CD14-positive monocyte (primary cell): ENCODE measurements around the gene WDFY4. TPM values are rescaled to one million over a fixed set of nuclear protein-coding genes. Genes with fewer than 3 reads are reported as not detected.
A peak's percentile ranks its signal among the peaks of the same experiment; 100 is the strongest.

ENCODE experiments used
- DNase-seq, 3 donors: peaks; one replicate each; pipeline ENCODE4 v3.0.0-alpha.2; 2011 to 2022
- H2AFZ ChIP-seq: 2 replicates; pipeline ENCODE4 v1.6.0; 2012; ENCODE audit warnings: mild to moderate bottlenecking, low read depth, low read length, inconsistent platforms; ENCODE audit not compliant: insufficient read depth, poor library complexity, severe bottlenecking
- H3K27ac ChIP-seq, 2 donors: 1 replicate in 1 of 2; 2 replicates in 1 of 2; pipeline ENCODE4 v1.5.1; 2012 to 2013; ENCODE audit warnings: low read length in 2 of 2, control low read depth in 1 of 2, inconsistent platforms in 1 of 2, low read depth in 1 of 2, mild to moderate bottlenecking in 1 of 2
- H3K27me3 ChIP-seq, 2 donors: one replicate each; pipeline versions ENCODE4 v1.6.0 to v1.6.1; 2011 to 2013; ENCODE audit warnings: low read length in 2 of 2; ENCODE audit not compliant: control insufficient read depth in 2 of 2, insufficient read depth in 2 of 2
- H3K36me3 ChIP-seq, 2 donors: replicated peaks in 1 of 2; 1 replicate in 1 of 2; 2 replicates in 1 of 2; pipeline versions ENCODE4 v1.5.1 to v1.6.1; 2012 to 2013; ENCODE audit warnings: low read length in 2 of 2, control low read depth in 1 of 2, inconsistent platforms in 1 of 2, mild to moderate bottlenecking in 1 of 2; ENCODE audit not compliant: insufficient read depth in 2 of 2, control insufficient read depth in 1 of 2
- H3K4me1 ChIP-seq, 2 donors: 1 replicate in 1 of 2; 2 replicates in 1 of 2; pipeline versions ENCODE4 v1.5.1 to v1.6.1; 2012 to 2013; ENCODE audit warnings: low read length in 2 of 2, control low read depth in 1 of 2, inconsistent platforms in 1 of 2, mild to moderate bottlenecking in 1 of 2, moderate library complexity in 1 of 2; ENCODE audit not compliant: insufficient read depth in 2 of 2, control insufficient read depth in 1 of 2
- H3K4me2 ChIP-seq: replicated peaks from 2 replicates; pipeline ENCODE3; 2012; ENCODE audit warnings: low read length, moderate library complexity, mild to moderate bottlenecking; ENCODE audit not compliant: poor library complexity, severe bottlenecking; ENCODE audit errors: extremely low read depth
- H3K4me3 ChIP-seq, 3 experiments: fragments of 200-600 bp in 1 of 3; sonication (generic) in 1 of 3; replicated peaks in 1 of 3; 1 replicate in 2 of 3; 2 replicates in 1 of 3; pipeline ENCODE4 v1.5.1; 2011 to 2013; ENCODE audit warnings: low read length in 3 of 3, mild to moderate bottlenecking in 3 of 3, control low read depth in 2 of 3, low read depth in 2 of 3, inconsistent platforms in 1 of 3, moderate library complexity in 1 of 3
- H3K79me2 ChIP-seq: 2 replicates; pipeline ENCODE4 v1.6.0; 2012; ENCODE audit warnings: mild to moderate bottlenecking, control low read depth, inconsistent platforms, low read length, moderate library complexity; ENCODE audit not compliant: insufficient read depth
- H3K9ac ChIP-seq: 2 replicates; pipeline ENCODE4 v1.6.0; 2017; ENCODE audit warnings: low read length, mild to moderate bottlenecking; ENCODE audit not compliant: insufficient read depth, poor library complexity, severe bottlenecking
- H3K9me3 ChIP-seq, 2 donors: replicated peaks in 1 of 2; 1 replicate in 1 of 2; 2 replicates in 1 of 2; pipeline versions ENCODE4 v1.5.1 to v1.6.1; 2012 to 2013; ENCODE audit warnings: low read length in 2 of 2, control low read depth in 1 of 2; ENCODE audit not compliant: control insufficient read depth in 1 of 2, insufficient read depth in 1 of 2
- H4K20me1 ChIP-seq: 2 replicates; pipeline ENCODE4 v1.6.0; 2012; ENCODE audit warnings: mild to moderate bottlenecking, low read length, control low read depth, moderate library complexity; ENCODE audit not compliant: insufficient read depth
- H3K27ac Mint-ChIP-seq, 7 donors: one replicate each; pipeline ENCODE4 v1.8.0; 2020; ENCODE audit warnings: mild to moderate bottlenecking in 7 of 7, mixed read lengths in 7 of 7, moderate library complexity in 6 of 7, inconsistent platforms in 2 of 7
- H3K27me3 Mint-ChIP-seq, 3 donors: one replicate each; pipeline ENCODE4 v1.8.0; 2021 to 2022; ENCODE audit warnings: low read depth in 3 of 3, mild to moderate bottlenecking in 3 of 3, mixed read lengths in 3 of 3, moderate library complexity in 3 of 3, inconsistent platforms in 1 of 3
- H3K36me3 Mint-ChIP-seq, 2 donors: one replicate each; pipeline ENCODE4 v1.8.0; 2020; ENCODE audit warnings: mixed read lengths in 2 of 2, inconsistent platforms in 1 of 2, mild to moderate bottlenecking in 1 of 2
- H3K4me1 Mint-ChIP-seq: one replicate; pipeline ENCODE4 v1.8.0; 2020; ENCODE audit warnings: mild to moderate bottlenecking, mixed read lengths
- H3K4me3 Mint-ChIP-seq, 2 donors: one replicate each; pipeline ENCODE4 v1.8.0; 2020; ENCODE audit warnings: mild to moderate bottlenecking in 2 of 2, mixed read lengths in 2 of 2, moderate library complexity in 1 of 2
- H3K9me3 Mint-ChIP-seq, 7 donors: one replicate each; pipeline ENCODE4 v1.8.0; 2020 to 2022; ENCODE audit warnings: mixed read lengths in 7 of 7, mild to moderate bottlenecking in 6 of 7, moderate library complexity in 6 of 7, inconsistent platforms in 2 of 7
- WGBS: methylation state at CpG from one replicate; pipeline ENCODE4 v1.1.5; 2013; ENCODE audit warnings: missing lambda C conversion rate; ENCODE audit not compliant: insufficient coverage; 5-methylcytosine and 5-hydroxymethylcytosine counted together
- intact Hi-C, 2 donors: fragments of 100-400 bp; cut with micrococcal nuclease; formaldehyde crosslinking; loops; one replicate each; pipeline versions ENCODE4 v1.15.0 to v1.15.1; 2023
- polyA plus RNA-seq, 3 donors: library from polyadenylated mRNA; depleted of rRNA in 1 of 3; unstranded in 2 of 3; stranded (reverse) in 1 of 3; fragments of 300-500 nt in 2 of 3; fragments of >200 nt in 1 of 3; fragmentation: Illumina TruSeq in 2 of 3; gene quantifications; 1 replicate in 2 of 3; 2 replicates in 1 of 3; pipeline ENCODE4 v1.2.3, GENCODE V29; 2012 to 2021
- TF ChIP-seq, protein P1 (sequence below): fragments of 200-600 bp; IDR thresholded peaks from one replicate; pipeline ENCODE4 v1.8.0; 2022; ENCODE audit warnings: antibody characterized with exemption, mild to moderate bottlenecking

WDFY4 gene
- polyA plus RNA-seq, 3 donors, result 7.5 to 36.1 (median 9.8) TPM

GRCh38 chr10:48652344-48652743, 32.3 kb upstream of the WDFY4 start:
- no peaks in the 10 kb centered on the region for H3K36me3 ChIP-seq
- H3K79me2 ChIP-seq, result no peaks in the 10 kb centered on the region
- peaks cover 36 to 38% of the 10 kb centered on the region in 2 donors for H3K4me1 ChIP-seq
- intact Hi-C loops, result loop anchor here (10.0 kb wide), 2 partner anchors 48 to 288 kb away; partner anchors contain the start of gene ARHGAP22 (in 1 of the 2)
- WGBS, result no CpG with 5 or more reads among the region's 4 CpGs
- H3K4me1 Mint-ChIP-seq, result peaks cover 29% of the 10 kb centered on the region
- H2AFZ ChIP-seq, result no peak overlapping the region
- no peaks in the 10 kb centered on the region for H3K36me3 Mint-ChIP-seq
- peak in 2 of 3 donors; percentile 45 to 68 for DNase-seq
- peaks cover 19 to 38% (median 26%) of the 10 kb centered on the region in 3 donors for H3K27me3 Mint-ChIP-seq
- H3K27ac ChIP-seq, result no peak overlapping the region
- no peaks in the 10 kb centered on the region for H4K20me1 ChIP-seq
- H3K4me3 Mint-ChIP-seq, result no peak overlapping the region
- no peak overlapping the region for H3K4me2 ChIP-seq
- no peak overlapping the region for H3K9ac ChIP-seq
- TF ChIP-seq, protein P1, sequence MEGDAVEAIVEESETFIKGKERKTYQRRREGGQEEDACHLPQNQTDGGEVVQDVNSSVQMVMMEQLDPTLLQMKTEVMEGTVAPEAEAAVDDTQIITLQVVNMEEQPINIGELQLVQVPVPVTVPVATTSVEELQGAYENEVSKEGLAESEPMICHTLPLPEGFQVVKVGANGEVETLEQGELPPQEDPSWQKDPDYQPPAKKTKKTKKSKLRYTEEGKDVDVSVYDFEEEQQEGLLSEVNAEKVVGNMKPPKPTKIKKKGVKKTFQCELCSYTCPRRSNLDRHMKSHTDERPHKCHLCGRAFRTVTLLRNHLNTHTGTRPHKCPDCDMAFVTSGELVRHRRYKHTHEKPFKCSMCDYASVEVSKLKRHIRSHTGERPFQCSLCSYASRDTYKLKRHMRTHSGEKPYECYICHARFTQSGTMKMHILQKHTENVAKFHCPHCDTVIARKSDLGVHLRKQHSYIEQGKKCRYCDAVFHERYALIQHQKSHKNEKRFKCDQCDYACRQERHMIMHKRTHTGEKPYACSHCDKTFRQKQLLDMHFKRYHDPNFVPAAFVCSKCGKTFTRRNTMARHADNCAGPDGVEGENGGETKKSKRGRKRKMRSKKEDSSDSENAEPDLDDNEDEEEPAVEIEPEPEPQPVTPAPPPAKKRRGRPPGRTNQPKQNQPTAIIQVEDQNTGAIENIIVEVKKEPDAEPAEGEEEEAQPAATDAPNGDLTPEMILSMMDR, result no peak
- peaks cover 0 to 2% (median 0%) of the 10 kb centered on the region in 7 donors for H3K9me3 Mint-ChIP-seq
- no peak overlapping the region for H3K4me3 ChIP-seq
- H3K9me3 ChIP-seq, result no peaks in the 10 kb centered on the region
- H3K27ac Mint-ChIP-seq, result no peak overlapping the region
- peaks cover 0 to 8% of the 10 kb centered on the region in 2 donors for H3K27me3 ChIP-seq

- H3K27ac Mint-ChIP-seq, result no peak overlapping the region
- Histone ChIP-seq H3K9ac (no peak overlapping the region), H3K27ac (no peak overlapping the region), H4K20me1 (no peaks in the 10 kb centered on the region), H3K27me3 (peaks cover 0 to 8% of the 10 kb centered on the region in 2 donors), H3K36me3 (no peaks in the 10 kb centered on the region), H2AFZ (no peak overlapping the region), H3K4me2 (no peak overlapping the region), H3K9me3 (no peaks in the 10 kb centered on the region), H3K4me3 (no peak overlapping the region), H3K4me1 (peaks cover 36 to 38% of the 10 kb centered on the region in 2 donors), H3K79me2 (no peaks in the 10 kb centered on the region)
- no peak for DNase-seq
- peaks cover 19 to 40% (median 29%) of the 10 kb centered on the region in 3 donors for H3K27me3 Mint-ChIP-seq
- intact Hi-C loops, result loop anchor here (10.0 kb wide), 2 partner anchors 49 to 289 kb away; partner anchors contain the start of gene ARHGAP22 (in 1 of the 2)
- 98% methylated on average over 5 of the region's 5 CpGs for WGBS
- H3K4me1 Mint-ChIP-seq, result peaks cover 29% of the 10 kb centered on the region
- H3K36me3 Mint-ChIP-seq, result no peaks in the 10 kb centered on the region
- peaks cover 0 to 2% (median 0%) of the 10 kb centered on the region in 7 donors for H3K9me3 Mint-ChIP-seq
- H3K4me3 Mint-ChIP-seq, result peak overlapping the region in 1 of 2 donors; percentile 49
- TF ChIP-seq, protein P1, result no peak
These were observed 31.3 kb upstream of the WDFY4 start for GRCh38 chr10:48653347-48653746.
